Inflammatory macrophage (primary cell): ENCODE results near the gene VAV3.
A peak's percentile ranks its signal among the peaks of the same experiment; 100 is the strongest.

Experiments used
- DNase-seq, 2 donors: peaks; one replicate each; pipeline ENCODE4 v3.0.0-alpha.2; 2020 to 2022

Gene VAV3

DNA sequence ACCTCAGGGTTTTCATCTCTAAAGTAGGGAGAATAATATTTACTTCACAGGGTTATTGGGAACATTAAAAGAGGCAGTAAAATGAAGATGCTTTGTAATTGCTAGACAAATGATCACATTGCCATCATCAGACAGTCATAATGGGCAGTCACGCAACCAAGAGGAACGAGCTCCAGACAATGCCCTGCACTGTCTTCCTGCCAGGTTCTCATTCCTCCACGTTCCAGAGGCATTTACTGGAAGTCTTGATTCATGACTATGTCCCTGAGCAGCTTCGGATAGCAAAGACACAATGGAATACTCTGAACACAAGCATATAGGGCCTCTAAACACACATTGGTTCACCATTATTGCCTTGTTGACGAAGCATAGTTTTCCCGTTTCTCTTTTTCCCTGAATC lies 434.4 kb downstream of the VAV3 start:
- no peak for DNase-seq

DNA sequence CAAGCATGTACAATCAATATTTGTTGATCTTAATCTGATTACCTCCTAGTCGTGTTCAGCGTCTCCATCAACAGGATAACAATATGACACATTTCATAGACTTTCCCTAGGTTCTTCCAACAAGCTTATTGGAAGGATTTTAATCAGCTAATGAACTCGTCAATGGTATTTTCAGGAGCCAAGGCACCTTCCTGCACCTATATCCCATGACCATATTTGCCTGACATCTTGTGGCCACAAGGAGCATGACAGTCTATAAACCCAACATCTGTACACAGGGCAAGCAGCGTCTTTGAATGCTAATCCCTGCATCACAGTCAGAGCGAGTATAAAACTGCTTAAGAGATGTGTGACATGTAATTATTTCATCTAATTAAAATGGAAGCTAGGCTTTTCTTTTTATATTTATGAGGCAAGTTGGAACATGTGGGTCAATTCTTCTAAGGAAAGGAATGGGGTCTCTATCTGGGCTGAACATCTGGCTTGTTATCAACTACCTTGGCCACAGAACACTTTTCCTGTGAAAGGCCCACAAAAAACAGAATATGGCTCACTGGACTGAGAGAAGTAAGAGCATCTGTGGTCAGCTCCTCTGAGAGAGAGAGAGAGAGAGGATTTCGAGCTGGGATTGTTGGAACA lies 435.4 kb downstream of the VAV3 start:
- DNase-seq = peak; percentile 11 to 20

DNA sequence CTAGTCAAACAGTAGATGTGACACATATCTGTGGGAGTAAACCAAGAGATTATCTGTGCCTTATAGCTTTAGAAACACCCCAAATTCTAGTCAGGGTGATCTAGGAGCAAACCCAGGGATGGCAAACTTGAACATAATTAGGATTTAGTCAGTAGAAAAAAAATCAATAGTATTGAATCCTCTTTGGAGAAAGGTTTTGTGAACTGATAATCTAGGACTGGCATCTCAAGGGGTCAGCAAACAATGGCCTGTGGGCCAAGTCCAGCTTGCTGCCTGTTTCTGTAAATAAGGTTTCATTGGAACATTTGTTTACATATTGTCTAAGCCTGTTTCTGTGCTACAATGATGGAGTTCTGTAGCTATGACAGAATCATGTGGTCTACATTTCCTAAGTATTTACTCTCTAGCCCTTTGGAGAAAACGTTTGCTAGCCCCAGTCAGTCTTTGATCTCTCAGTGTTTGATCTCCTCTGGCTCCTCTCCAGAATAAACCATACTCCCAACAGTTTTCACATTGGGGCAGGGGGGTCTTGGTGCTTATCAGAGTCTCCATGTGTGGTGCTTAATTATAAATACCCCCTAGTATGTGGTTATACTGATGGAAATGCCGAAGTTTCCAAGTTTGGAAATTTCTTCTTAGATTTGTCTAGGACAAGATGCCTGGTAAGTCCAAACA lies 438.3 kb downstream of the VAV3 start:
- DNase-seq = no peak

DNA sequence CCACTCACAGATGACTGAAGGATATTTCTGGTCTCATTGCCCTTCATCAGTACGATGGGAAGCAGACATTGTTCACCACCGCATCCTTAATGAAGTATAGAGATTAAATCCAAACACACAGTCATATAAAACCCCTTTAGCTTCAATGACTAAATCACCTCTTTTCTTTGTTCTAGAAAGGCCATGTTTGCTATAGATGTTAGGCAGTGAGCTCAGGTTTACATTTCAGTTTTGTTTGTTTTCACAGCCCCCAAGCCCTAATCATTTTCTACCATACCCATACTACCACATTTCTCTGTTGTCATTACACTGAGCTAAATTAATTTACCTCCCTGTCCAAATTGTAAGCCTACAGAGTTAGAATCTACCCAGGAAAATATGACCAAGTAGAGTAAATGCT lies 439.0 kb downstream of the VAV3 start:
- DNase-seq = no peak

DNA sequence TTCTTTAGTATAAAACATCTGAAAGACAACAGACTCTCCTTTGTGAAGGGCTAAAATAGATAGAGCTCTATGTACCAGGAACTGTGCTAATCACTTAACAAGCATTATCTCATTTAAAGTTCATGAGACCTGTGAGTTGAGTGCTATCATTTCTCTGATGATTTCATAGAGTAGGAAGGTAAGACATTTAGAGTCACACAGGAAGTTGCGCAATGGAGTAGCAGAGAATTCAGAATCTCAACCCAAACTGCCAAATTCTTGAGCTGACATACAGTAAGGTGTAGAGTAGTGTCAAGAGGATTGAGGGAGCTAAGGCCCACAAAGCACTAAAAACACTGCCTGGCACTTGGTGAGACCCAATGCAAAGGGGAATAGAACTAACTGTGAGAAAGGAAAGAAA lies 439.8 kb downstream of the VAV3 start:
- DNase-seq = no peak

DNA sequence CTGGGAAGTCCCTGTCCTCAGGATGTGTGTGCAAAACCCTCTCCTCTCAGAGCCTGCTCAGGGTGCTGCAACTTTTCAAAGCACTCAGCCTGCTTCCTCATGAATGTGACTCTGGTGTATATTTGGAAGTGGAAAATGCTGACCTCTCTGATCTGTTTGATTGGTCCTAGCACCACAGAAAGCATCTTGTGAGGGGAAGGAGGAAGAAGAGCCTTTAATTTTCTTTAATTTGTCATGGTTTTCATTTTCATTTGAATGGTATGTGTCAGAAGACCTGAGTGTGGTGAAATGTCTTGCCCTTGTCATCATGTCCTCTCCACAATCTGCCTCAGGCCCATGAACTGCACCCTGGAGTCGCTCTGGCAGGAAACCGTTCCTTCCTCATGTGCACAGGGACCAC lies 440.7 kb downstream of the VAV3 start:
- no peak for DNase-seq

DNA sequence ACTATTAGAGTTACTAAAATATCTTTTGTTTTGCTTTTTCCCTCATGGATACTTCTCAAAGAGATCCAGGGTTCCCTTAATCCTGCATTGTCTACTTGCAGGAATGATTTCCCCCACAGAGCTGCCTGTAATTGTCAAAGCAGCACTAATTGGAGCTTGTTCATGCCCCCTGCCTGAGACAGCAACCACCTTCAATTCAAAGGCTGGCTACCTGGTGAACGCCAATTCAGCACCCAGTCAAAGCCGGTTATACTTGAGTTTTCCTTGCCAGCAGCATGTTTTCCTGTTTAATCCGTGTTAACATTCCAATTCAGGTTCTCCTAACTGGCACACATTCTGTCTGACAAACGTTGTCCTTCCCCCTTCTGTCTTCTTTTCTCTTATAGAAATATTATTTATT lies 441.2 kb downstream of the VAV3 start:
- no peak for DNase-seq

DNA sequence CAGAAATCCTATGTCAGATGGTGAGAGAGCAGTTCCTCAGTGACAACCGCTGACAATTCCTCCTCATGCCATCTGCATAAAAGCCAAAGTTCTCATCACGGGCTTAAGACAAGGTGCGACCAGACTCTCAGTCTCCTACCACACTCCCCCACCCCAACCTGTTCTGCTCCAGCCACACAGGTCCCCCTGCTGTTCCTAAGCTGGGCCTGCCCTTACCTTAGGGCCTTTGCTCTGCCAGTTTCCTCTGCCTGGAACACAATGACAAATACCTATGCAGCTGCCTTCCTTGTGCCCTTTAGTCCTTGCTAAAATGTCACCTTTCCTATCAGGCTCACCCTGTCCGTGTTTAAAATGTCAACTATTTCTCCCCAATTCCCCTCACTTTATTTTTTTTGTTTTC lies 441.9 kb downstream of the VAV3 start:
- no peak for DNase-seq
